K562 (cell line): ENCODE results near the gene ARL6IP4. TPM values are rescaled to one million over a fixed set of nuclear protein-coding genes. Genes with fewer than 3 reads are reported as not detected.
A peak's percentile ranks its signal among the peaks of the same experiment; 100 is the strongest.

Experiments used
- DEAF1 ChIP-seq: fragments of 450-650 bp; formaldehyde crosslinking; IDR thresholded peaks from 2 replicates; pipeline ENCODE4 v1.4.0; 2020; ENCODE audit warnings: mild to moderate bottlenecking, moderate library complexity
- EZH2 ChIP-seq: IDR thresholded peaks from 2 replicates; pipeline ENCODE4 v1.6.1; 2012; ENCODE audit warnings: low read depth, mild to moderate bottlenecking, inconsistent platforms, low read length, borderline replicate concordance
- FIP1L1 ChIP-seq: fragments of 200-400 bp; formaldehyde crosslinking; IDR thresholded peaks from 2 replicates; pipeline ENCODE4 v1.6.1; 2018; ENCODE audit warnings: mild to moderate bottlenecking, low read depth, low read length; ENCODE audit not compliant: poor library complexity, severe bottlenecking
- FOSL1 ChIP-seq: fragments of 200-800 bp; sonication (Bioruptor generic); conservative IDR thresholded peaks from 2 replicates; pipeline ENCODE4 v1.6.1; 2016; ENCODE audit warnings: missing genetic modification characterization, missing compliant biosample characterization
- JUND ChIP-seq, 2 experiments: IDR thresholded peaks; 2 replicates in 1 of 2; 3 replicates in 1 of 2; pipeline ENCODE4 v1.6.1; 2011; ENCODE audit warnings: borderline replicate concordance in 2 of 2, low read depth in 2 of 2, low read length in 2 of 2, improper control_type of control experiment in 1 of 2, missing biosample characterization in 1 of 2, missing genetic modification characterization in 1 of 2, missing genetic modification reagents in 1 of 2
- L3MBTL2 ChIP-seq: fragments of 450-650 bp; IDR thresholded peaks from 2 replicates; pipeline ENCODE4 v1.6.1; 2016; ENCODE audit warnings: mild to moderate bottlenecking, moderate library complexity
- PHF8 ChIP-seq: fragments of 200-600 bp; sonication (generic); IDR thresholded peaks from 2 replicates; pipeline ENCODE4 v1.6.1; 2012; ENCODE audit warnings: mixed run types, mild to moderate bottlenecking, inconsistent platforms, low read length, moderate library complexity, borderline replicate concordance
- POLR2B ChIP-seq: fragments of 450-650 bp; IDR thresholded peaks from 2 replicates; pipeline ENCODE4 v1.6.1; 2018; ENCODE audit warnings: low read depth; ENCODE audit not compliant: partially characterized antibody
- TARDBP ChIP-seq: fragments of 450-650 bp; IDR thresholded peaks from 2 replicates; pipeline ENCODE4 v1.6.1; 2016
- VEZF1 ChIP-seq: fragments of 200-800 bp; sonication (Bioruptor generic); IDR thresholded peaks from 2 replicates; pipeline ENCODE4 v1.6.1; 2017; ENCODE audit warnings: missing genetic modification characterization, missing compliant biosample characterization
- ZNF184 ChIP-seq: sonication (generic); formaldehyde crosslinking; IDR thresholded peaks from 2 replicates; pipeline ENCODE4 v1.5.0; 2020; ENCODE audit warnings: missing genetic modification reagents
- ZNF764 ChIP-seq: fragments of 250-450 bp; sonication (Bioruptor Pico); IDR thresholded peaks from 2 replicates; pipeline ENCODE4 v1.4.0; 2020; ENCODE audit warnings: low read depth, mild to moderate bottlenecking, moderate library complexity
- polyA plus RNA-seq, 8 experiments: library from polyadenylated mRNA; depleted of rRNA in 4 of 8; stranded (reverse) in 5 of 8; unstranded in 3 of 8; fragments of >200 nt; fragmentation: Nextera tagmentation in 2 of 8; fragmentation: Illumina TruSeq in 1 of 8; extraction: Ambion mirVana in 2 of 8; extraction: Trizol in 1 of 8; gene quantifications; 2 replicates each; pipeline versions ENCODE4 v1.2.1 to v1.2.3, GENCODE V29; 2011 to 2014; ENCODE audit warnings: inconsistent platforms in 1 of 8, missing spikeins in 1 of 8
- total RNA-seq, 7 experiments: library from RNA; depleted of rRNA in 6 of 7; stranded (reverse); fragments of >200 nt in 6 of 7; fragmentation: Illumina TruSeq in 2 of 7; extraction: Trizol in 2 of 7; gene quantifications; 2 replicates each; pipeline versions ENCODE4 v1.2.1 to v1.2.3, GENCODE V29; 2011 to 2021; ENCODE audit warnings: low replicate concordance in 1 of 7
- TF ChIP-seq, protein P1 (sequence below): fragments of 450-650 bp; formaldehyde crosslinking; IDR thresholded peaks from 2 replicates; pipeline ENCODE4 v1.4.0; 2022; ENCODE audit warnings: mild to moderate bottlenecking, moderate library complexity
- TF ChIP-seq, protein P2 (sequence below): sonication (generic); formaldehyde crosslinking; IDR thresholded peaks from 2 replicates; pipeline ENCODE4 v1.8.1; 2023; ENCODE audit warnings: mild to moderate bottlenecking, missing genetic modification reagents, moderate library complexity
- TF ChIP-seq, protein P3 (sequence below), 2 experiments: IDR thresholded peaks; 2 replicates each; pipeline ENCODE4 v1.6.1; 2011; ENCODE audit warnings: borderline replicate concordance in 1 of 2, control low read depth in 1 of 2, low read depth in 1 of 2, low read length in 1 of 2, mild to moderate bottlenecking in 1 of 2, mixed read lengths in 1 of 2, moderate library complexity in 1 of 2; ENCODE audit not compliant: insufficient read depth in 1 of 2, insufficient read length in 1 of 2, poor library complexity in 1 of 2, severe bottlenecking in 1 of 2; ENCODE audit errors: extremely low read depth in 1 of 2

Gene ARL6IP4
- total and polyA plus RNA-seq, 9 of the 15 experiments (the other 6 are each of a cell fraction or from before 2014, with no cell fraction given) = 2.4 to 255 (median 151) TPM

DNA sequence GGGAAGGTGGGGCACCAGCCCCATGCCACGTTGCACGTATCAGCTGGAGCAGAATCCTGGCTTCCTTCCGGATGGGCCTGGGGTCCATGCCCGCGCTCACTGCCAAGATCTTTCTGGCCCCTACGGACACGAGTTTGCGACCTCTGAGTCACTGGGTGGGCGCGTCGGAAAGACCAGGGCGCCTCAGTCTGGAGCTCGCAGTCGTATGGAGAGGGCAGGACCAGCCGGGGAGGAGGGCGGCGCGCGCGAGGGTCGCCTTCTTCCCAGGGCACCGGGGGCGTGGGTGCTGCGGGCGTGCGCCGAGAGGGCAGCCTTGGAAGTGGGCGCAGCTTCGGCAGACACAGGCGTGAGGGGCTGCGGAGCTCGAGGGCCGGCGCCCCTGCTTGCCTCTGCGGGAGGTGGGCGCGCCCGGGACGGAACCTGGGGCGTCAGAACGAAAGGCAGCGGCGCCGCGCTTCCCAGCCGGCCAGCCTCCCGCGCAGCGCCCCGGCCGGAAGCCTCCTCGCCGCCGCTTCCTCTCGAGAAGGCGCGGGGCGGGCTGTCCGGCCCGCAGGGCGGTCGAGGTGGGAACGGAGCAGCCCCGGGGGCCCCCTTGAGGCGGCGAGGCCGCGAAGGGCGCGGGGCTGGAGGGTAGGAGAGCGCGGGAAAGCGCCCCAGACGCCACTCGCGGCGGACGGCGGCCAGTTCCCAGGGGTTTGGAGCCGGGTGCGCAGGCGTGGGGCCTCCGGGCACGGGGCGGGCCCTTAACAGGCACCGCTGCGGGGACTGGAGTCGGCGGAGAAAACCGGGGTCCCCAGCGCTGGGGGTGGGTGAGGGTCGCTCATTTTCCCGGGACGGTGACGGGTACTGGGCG lies at the start of gene ARL6IP4 (continued):
- peak; percentile 81; the same call in 1 of the 2 replicates for TF ChIP-seq PHF8
- no peak for TF ChIP-seq ZNF764
- no peak for TF ChIP-seq ZNF184 (CRISPR knock-in tag)
- TF ChIP-seq POLR2B = peak; percentile 63
- 0 out of 2 replicates have a peak, but pooled peaks have one; percentile 26 for TF ChIP-seq JUND (IDR thresholded peaks at IDR 0.05; ENCODE audit: borderline replicate concordance, low read depth, low read length)
- no peak for TF ChIP-seq JUND (tag; IDR thresholded peaks at IDR 0.05; ENCODE audit: borderline replicate concordance, low read depth, low read length)
- 0 out of 2 replicates have a peak, but pooled peaks have one; percentile 25 for TF ChIP-seq FOSL1 (tag)
- TF ChIP-seq, protein P1, sequence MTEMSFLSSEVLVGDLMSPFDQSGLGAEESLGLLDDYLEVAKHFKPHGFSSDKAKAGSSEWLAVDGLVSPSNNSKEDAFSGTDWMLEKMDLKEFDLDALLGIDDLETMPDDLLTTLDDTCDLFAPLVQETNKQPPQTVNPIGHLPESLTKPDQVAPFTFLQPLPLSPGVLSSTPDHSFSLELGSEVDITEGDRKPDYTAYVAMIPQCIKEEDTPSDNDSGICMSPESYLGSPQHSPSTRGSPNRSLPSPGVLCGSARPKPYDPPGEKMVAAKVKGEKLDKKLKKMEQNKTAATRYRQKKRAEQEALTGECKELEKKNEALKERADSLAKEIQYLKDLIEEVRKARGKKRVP (CRISPR knock-in tag) = 0 out of 2 replicates have a peak, but pooled peaks have one; percentile 22
- peak; percentile 74 for TF ChIP-seq L3MBTL2
- TF ChIP-seq FIP1L1 = peak; percentile 44
- TF ChIP-seq DEAF1 = peak; percentile 28; the same call in 1 of the 2 replicates
- peak; percentile 86; the same call in 1 of the 2 replicates for TF ChIP-seq TARDBP
- peak; percentile 83 for TF ChIP-seq VEZF1 (CRISPR knock-in tag)
- TF ChIP-seq, protein P2, sequence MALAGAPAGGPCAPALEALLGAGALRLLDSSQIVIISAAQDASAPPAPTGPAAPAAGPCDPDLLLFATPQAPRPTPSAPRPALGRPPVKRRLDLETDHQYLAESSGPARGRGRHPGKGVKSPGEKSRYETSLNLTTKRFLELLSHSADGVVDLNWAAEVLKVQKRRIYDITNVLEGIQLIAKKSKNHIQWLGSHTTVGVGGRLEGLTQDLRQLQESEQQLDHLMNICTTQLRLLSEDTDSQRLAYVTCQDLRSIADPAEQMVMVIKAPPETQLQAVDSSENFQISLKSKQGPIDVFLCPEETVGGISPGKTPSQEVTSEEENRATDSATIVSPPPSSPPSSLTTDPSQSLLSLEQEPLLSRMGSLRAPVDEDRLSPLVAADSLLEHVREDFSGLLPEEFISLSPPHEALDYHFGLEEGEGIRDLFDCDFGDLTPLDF (CRISPR knock-in tag) = peak; percentile 80
- no peak for TF ChIP-seq EZH2
- TF ChIP-seq, protein P3, sequence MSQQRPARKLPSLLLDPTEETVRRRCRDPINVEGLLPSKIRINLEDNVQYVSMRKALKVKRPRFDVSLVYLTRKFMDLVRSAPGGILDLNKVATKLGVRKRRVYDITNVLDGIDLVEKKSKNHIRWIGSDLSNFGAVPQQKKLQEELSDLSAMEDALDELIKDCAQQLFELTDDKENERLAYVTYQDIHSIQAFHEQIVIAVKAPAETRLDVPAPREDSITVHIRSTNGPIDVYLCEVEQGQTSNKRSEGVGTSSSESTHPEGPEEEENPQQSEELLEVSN (IDR thresholded peaks at IDR 0.05; ENCODE audit: borderline replicate concordance in 1 of 2, extremely low read depth in 1 of 2, insufficient read depth in 1 of 2, insufficient read length in 1 of 2, low read depth in 1 of 2, low read length in 1 of 2, poor library complexity in 1 of 2, severe bottlenecking in 1 of 2) = peak; percentile 74 to 92
